Keratinocyte (primary cell): ENCODE measurements around the gene CD180.

Source experiments
- EZH2 ChIP-seq: IDR thresholded peaks from one replicate; pipeline ENCODE4 v1.6.1; 2012; ENCODE audit warnings: inconsistent platforms, mild to moderate bottlenecking, low read length, moderate library complexity
- TF ChIP-seq, protein P1 (sequence below), 3 experiments: IDR thresholded peaks in 1 of 3; conservative IDR thresholded peaks in 1 of 3; optimal IDR thresholded peaks in 1 of 3; 2 replicates in 2 of 3; 3 replicates in 1 of 3; pipeline versions ENCODE3 to v1.5.1; 2011; ENCODE audit warnings: low read length in 3 of 3, mild to moderate bottlenecking in 3 of 3, moderate library complexity in 2 of 3, control low read depth in 1 of 3, inconsistent platforms in 1 of 3; ENCODE audit not compliant: insufficient read depth in 2 of 3; ENCODE audit errors: extremely low read depth in 1 of 3

GRCh38 chr5:67133776-67134175, 62.8 kb downstream of the CD180 start:
- TF ChIP-seq, protein P1, sequence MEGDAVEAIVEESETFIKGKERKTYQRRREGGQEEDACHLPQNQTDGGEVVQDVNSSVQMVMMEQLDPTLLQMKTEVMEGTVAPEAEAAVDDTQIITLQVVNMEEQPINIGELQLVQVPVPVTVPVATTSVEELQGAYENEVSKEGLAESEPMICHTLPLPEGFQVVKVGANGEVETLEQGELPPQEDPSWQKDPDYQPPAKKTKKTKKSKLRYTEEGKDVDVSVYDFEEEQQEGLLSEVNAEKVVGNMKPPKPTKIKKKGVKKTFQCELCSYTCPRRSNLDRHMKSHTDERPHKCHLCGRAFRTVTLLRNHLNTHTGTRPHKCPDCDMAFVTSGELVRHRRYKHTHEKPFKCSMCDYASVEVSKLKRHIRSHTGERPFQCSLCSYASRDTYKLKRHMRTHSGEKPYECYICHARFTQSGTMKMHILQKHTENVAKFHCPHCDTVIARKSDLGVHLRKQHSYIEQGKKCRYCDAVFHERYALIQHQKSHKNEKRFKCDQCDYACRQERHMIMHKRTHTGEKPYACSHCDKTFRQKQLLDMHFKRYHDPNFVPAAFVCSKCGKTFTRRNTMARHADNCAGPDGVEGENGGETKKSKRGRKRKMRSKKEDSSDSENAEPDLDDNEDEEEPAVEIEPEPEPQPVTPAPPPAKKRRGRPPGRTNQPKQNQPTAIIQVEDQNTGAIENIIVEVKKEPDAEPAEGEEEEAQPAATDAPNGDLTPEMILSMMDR (optimal IDR thresholded peaks at IDR 0.05 in 1 of 3, IDR thresholded peaks at IDR 0.05 in 1 of 3, conservative IDR thresholded peaks at IDR 0.05 in 1 of 3; ENCODE audit: extremely low read depth in 1 of 3, insufficient read depth in 2 of 3, low read length in 3 of 3) = no peak
- TF ChIP-seq EZH2 = no peak
